Progenitor cell of endocrine pancreas (in vitro differentiated cells): Measurements from ENCODE around the gene WDR27. TPM values are rescaled to one million over a fixed set of nuclear protein-coding genes. Genes with fewer than 3 reads are reported as not detected.

Experiments used
- DNase-seq: peaks from one replicate; pipeline ENCODE4 v3.0.0; 2021; ENCODE audit warnings: low spot score; ENCODE audit not compliant: unreplicated experiment
- H3K27ac Mint-ChIP-seq: 2 replicates; pipeline ENCODE4 v1.8.0; 2021; ENCODE audit warnings: mild to moderate bottlenecking, moderate library complexity, mixed read lengths
- H3K27me3 Mint-ChIP-seq: 2 replicates; pipeline ENCODE4 v1.8.0; 2021; ENCODE audit warnings: mixed read lengths
- H3K36me3 Mint-ChIP-seq: 2 replicates; pipeline ENCODE4 v1.8.0; 2022; ENCODE audit warnings: mixed read lengths; ENCODE audit not compliant: insufficient read depth
- H3K4me1 Mint-ChIP-seq: 2 replicates; pipeline ENCODE4 v1.8.0; 2021; ENCODE audit warnings: low read depth, mixed read lengths
- H3K4me3 Mint-ChIP-seq: 2 replicates; pipeline ENCODE4 v1.8.0; 2021; ENCODE audit warnings: low read depth, mild to moderate bottlenecking, moderate library complexity, mixed read lengths
- H3K9me3 Mint-ChIP-seq: 2 replicates; pipeline ENCODE4 v1.8.0; 2021; ENCODE audit warnings: low read depth, mixed read lengths
- total RNA-seq: library from RNA; stranded (reverse); gene quantifications from 2 replicates; pipeline ENCODE4 v1.2.1, GENCODE V29; 2021
- TF ChIP-seq, protein P1 (sequence below): fragments of 200-600 bp; sonication (generic); IDR thresholded peaks from one replicate; pipeline ENCODE4 v1.5.0; 2021; ENCODE audit warnings: antibody characterized with exemption, mild to moderate bottlenecking; ENCODE audit not compliant: unreplicated experiment

WDR27 gene
- total RNA-seq, 1 donor from 2014 or later, result 123 TPM

DNA sequence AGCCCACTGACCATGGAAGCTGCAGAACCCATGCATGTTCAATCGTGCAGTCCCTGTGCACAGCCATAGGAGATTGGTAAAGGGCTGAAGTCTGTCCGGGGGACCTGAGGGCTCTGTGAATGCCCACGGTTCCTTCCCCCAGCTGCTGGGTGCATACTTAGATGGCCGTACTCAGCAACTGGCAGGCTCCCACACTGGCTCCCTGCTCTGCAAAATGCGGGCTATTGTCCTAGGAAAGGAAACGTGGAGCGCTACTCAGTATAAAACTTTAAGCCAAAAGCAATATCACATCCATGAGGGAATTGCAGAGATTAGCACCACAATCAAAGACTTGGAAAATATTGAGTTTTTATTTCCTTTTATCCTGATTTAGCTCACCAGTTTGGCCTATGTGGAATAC is 202.0 kb downstream of the WDR27 start:
- TF ChIP-seq, protein P1, sequence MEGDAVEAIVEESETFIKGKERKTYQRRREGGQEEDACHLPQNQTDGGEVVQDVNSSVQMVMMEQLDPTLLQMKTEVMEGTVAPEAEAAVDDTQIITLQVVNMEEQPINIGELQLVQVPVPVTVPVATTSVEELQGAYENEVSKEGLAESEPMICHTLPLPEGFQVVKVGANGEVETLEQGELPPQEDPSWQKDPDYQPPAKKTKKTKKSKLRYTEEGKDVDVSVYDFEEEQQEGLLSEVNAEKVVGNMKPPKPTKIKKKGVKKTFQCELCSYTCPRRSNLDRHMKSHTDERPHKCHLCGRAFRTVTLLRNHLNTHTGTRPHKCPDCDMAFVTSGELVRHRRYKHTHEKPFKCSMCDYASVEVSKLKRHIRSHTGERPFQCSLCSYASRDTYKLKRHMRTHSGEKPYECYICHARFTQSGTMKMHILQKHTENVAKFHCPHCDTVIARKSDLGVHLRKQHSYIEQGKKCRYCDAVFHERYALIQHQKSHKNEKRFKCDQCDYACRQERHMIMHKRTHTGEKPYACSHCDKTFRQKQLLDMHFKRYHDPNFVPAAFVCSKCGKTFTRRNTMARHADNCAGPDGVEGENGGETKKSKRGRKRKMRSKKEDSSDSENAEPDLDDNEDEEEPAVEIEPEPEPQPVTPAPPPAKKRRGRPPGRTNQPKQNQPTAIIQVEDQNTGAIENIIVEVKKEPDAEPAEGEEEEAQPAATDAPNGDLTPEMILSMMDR, result no peak
- Mint-ChIP-seq H3K36me3 (peaks cover 3% of the 10 kb centered on the region), H3K27me3 (no peaks in the 10 kb centered on the region), H3K4me3 (no peak overlapping the region), H3K9me3 (peaks cover 5% of the 10 kb centered on the region), H3K27ac (no peak overlapping the region), H3K4me1 (no peaks in the 10 kb centered on the region)
- DNase-seq, result no peak

DNA sequence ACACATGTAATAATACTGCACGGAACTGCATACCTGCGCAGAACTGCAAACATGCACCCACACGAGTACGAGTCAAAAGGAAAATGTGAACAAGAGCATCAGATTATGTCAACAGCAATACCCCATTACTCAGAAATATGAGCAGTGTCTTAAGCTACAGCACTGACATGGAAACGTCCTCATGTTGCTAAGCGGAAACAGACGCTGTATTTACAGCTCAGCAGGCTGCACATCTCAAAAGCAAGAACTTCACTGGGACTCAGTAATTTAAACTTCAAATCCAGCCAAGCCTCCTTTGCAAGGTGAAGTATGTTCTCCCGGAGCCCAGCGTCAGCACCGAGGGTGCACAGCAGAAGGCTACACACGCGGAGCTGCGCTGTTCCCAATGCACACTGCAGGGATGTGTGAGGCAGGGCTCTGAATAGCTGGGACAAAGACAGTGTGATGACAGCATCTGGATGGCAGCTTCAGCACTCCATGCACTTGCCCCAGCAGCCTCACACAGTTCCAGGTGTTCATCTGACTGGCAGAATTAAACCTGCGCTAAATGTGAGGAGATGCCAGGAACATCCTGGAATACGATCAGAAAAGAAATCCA is 202.8 kb downstream of the WDR27 start:
- H3K9me3 Mint-ChIP-seq, result peaks cover 5% of the 10 kb centered on the region
- peaks cover 3% of the 10 kb centered on the region for H3K36me3 Mint-ChIP-seq
- no peak overlapping the region for H3K27ac Mint-ChIP-seq
- TF ChIP-seq, protein P1, result no peak
- no peaks in the 10 kb centered on the region for H3K27me3 Mint-ChIP-seq
- DNase-seq, result no peak
- no peaks in the 10 kb centered on the region for H3K4me1 Mint-ChIP-seq
- no peak overlapping the region for H3K4me3 Mint-ChIP-seq

DNA sequence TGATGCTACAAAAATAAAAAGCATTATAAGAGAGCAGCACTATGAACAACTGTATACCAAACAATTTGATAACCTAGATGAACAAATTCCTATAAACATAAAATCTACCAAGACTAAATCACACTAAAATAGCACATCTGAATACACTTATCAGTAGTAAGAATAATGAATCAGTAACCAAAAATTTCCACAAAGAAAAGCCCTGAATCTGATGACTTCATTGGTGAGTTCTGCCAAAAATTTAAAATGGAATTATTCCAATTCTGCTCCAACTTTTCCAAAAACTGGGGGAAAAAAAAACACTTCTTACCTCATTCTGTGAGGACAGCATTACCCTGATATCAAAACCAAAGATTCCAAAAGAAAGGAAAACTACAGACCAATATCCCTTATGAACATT is 206.2 kb downstream of the WDR27 start:
- no peak overlapping the region for H3K27ac Mint-ChIP-seq
- H3K4me3 Mint-ChIP-seq, result no peak overlapping the region
- no peaks in the 10 kb centered on the region for H3K4me1 Mint-ChIP-seq
- no peak for DNase-seq
- TF ChIP-seq, protein P1, result no peak
- no peaks in the 10 kb centered on the region for H3K36me3 Mint-ChIP-seq
- peaks cover 5% of the 10 kb centered on the region for H3K9me3 Mint-ChIP-seq
- no peaks in the 10 kb centered on the region for H3K27me3 Mint-ChIP-seq

DNA sequence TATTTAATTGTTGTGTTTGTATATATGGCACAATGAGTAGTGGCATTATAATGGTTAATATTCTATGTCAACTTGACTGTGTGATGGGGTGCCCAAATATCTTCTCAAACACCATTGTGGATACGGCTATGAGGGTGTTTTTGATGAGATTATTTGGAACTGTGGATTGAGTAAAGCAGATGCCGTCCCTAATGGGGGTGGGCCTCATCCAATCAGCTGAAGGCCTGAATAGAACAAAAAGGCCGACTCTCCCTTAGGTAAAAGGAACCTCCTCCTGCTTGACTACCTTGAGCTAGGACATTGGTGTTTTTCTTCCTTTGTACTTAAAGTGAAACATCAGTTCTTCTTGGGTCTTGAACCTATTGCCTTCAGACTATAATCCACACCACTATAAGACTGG is 207.8 kb downstream of the WDR27 start:
- TF ChIP-seq, protein P1, result no peak
- Mint-ChIP-seq H3K27me3 (no peaks in the 10 kb centered on the region), H3K27ac (no peak overlapping the region), H3K36me3 (no peaks in the 10 kb centered on the region), H3K4me3 (no peak overlapping the region), H3K9me3 (peaks cover 5% of the 10 kb centered on the region), H3K4me1 (no peaks in the 10 kb centered on the region)
- no peak for DNase-seq

DNA sequence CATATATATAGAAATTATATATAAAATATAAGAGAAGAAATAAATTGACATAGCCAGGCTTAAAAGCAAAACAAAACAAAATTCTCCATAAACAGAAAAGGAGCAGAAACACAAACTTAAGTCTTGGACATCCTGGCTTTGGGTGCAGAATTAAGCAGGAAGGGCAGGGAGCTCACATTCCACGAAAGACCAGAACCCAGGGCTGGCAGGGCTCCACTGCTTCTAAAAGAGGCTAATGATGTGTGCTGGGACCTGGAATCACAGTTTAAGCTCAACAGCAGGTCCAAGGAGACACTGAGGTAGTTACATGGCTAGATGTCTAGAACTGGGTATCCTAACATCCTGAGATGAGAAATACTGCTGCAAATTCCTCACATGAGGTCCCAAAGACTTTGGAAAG is 210.3 kb downstream of the WDR27 start:
- no peak for DNase-seq
- Mint-ChIP-seq H3K4me3 (no peak overlapping the region), H3K36me3 (no peaks in the 10 kb centered on the region), H3K27ac (no peak overlapping the region), H3K4me1 (peaks cover 3% of the 10 kb centered on the region), H3K9me3 (peaks cover 5% of the 10 kb centered on the region), H3K27me3 (no peaks in the 10 kb centered on the region)
- TF ChIP-seq, protein P1, result no peak
